GM19238 (cell line): Measurements from ENCODE around the gene PFAS.
"Not testable (repeated sequence)": the region's sequence is repeated elsewhere in the genome, so short reads cannot be mapped to it uniquely, and the experiment has no call there.

Experiments
- DNase-seq: peaks from one replicate; pipeline ENCODE4 v3.0.0; 2011; ENCODE audit warnings: low spot score; ENCODE audit not compliant: insufficient read length

PFAS gene

GRCh38 chr17:8227238-8227581 is 21.9 kb upstream of the PFAS start:
- no peak for DNase-seq

GRCh38 chr17:8231701-8232100 is 17.4 kb upstream of the PFAS start:
- DNase-seq = no peak

GRCh38 chr17:8234361-8235270 is 14.5 kb upstream of the PFAS start:
- no peak for DNase-seq

GRCh38 chr17:8235676-8236075 is 13.4 kb upstream of the PFAS start:
- no peak for DNase-seq

- DNase-seq = no peak
These were observed 11.9 kb upstream of the PFAS start for GRCh38 chr17:8237175-8237574.

GRCh38 chr17:8237886-8238285 is 11.2 kb upstream of the PFAS start:
- DNase-seq = no peak

- DNase-seq = no peak
These were observed 5.3 kb upstream of the PFAS start for GRCh38 chr17:8243827-8244226.

GRCh38 chr17:8244768-8245167 is 4.3 kb upstream of the PFAS start:
- DNase-seq = no peak

GRCh38 chr17:8249621-8250500 is 772 bp downstream of the PFAS start:
- DNase-seq = no peak

GRCh38 chr17:8251411-8251810 is 2.3 kb downstream of the PFAS start:
- not testable (repeated sequence) for DNase-seq

- DNase-seq = no peak
These were observed 4.7 kb downstream of the PFAS start for GRCh38 chr17:8253801-8254200.

- DNase-seq = no peak
These were observed 5.8 kb downstream of the PFAS start for GRCh38 chr17:8254881-8255280.

- no peak for DNase-seq
These were observed 6.4 kb downstream of the PFAS start for GRCh38 chr17:8255499-8255898.

- DNase-seq = no peak
These were observed 7.2 kb downstream of the PFAS start for GRCh38 chr17:8256291-8256690.

- no peak for DNase-seq
These were observed 7.6 kb downstream of the PFAS start for GRCh38 chr17:8256691-8257090.

- no peak for DNase-seq
These were observed 8.7 kb downstream of the PFAS start for GRCh38 chr17:8257801-8258200.

GRCh38 chr17:8264320-8264719 is 15.2 kb downstream of the PFAS start:
- no peak for DNase-seq

GRCh38 chr17:8264836-8265542 is 15.9 kb downstream of the PFAS start:
- DNase-seq = no peak

- DNase-seq = no peak
These were observed 17.8 kb downstream of the PFAS start for GRCh38 chr17:8266648-8267479.

GRCh38 chr17:8267480-8268147 is 18.5 kb downstream of the PFAS start:
- DNase-seq = no peak
